IMR-90 (cell line): ENCODE measurements around the gene KDM2B. TPM values are rescaled to one million over a fixed set of nuclear protein-coding genes. Genes with fewer than 3 reads are reported as not detected.

Source experiments
- ATAC-seq: fragments of 200-7000 bp; cut with Tn5 transposase; 2 replicates; pipeline ENCODE4 v1.9.1; 2020; ENCODE audit warnings: low read depth, mild to moderate bottlenecking, moderate library complexity
- BruUV-seq: library from RNA; stranded (reverse); fragments of 400-500 nt; replicated peaks from 2 replicates; lab custom pipeline; 2021; lab: Mats Ljungman, UMichigan
- CTCF ChIA-PET: fragments of 300-600 bp; formaldehyde crosslinking; extraction: SDS; loops from one replicate; lab custom pipeline; 2021; ENCODE audit warnings: antibody characterized with exemption; lab: Yijun Ruan, JAX
- POLR2A ChIA-PET: fragments of 300-600 bp; sonication (Branson Sonifier 250); formaldehyde crosslinking; loops from one replicate; lab custom pipeline; 2022; ENCODE audit warnings: antibody characterized with exemption; ENCODE audit not compliant: unreplicated experiment; lab: Charles Lee
- DNase-seq: peaks from one replicate; pipeline ENCODE4 v3.0.0; 2013
- H2AFZ ChIP-seq: replicated peaks from 2 replicates; pipeline ENCODE3; 2013; ENCODE audit warnings: low read length, mild to moderate bottlenecking; ENCODE audit not compliant: poor library complexity
- H2AK5ac ChIP-seq: 2 replicates; pipeline ENCODE4 v1.6.1; 2013; ENCODE audit warnings: low read depth, low read length, inconsistent platforms
- H2AK9ac ChIP-seq: replicated peaks from 2 replicates; pipeline ENCODE3; 2013; ENCODE audit warnings: mild to moderate bottlenecking, low read depth, low read length, moderate library complexity; ENCODE audit not compliant: poor library complexity
- H2BK120ac ChIP-seq: 2 replicates; pipeline ENCODE4 v1.6.1; 2013; ENCODE audit warnings: low read depth, low read length, inconsistent platforms
- H2BK15ac ChIP-seq: 3 replicates; pipeline ENCODE4 v1.6.1; 2013; ENCODE audit warnings: low read depth, low read length, inconsistent platforms
- H2BK20ac ChIP-seq: 2 replicates; pipeline ENCODE4 v1.6.1; 2013; ENCODE audit warnings: low read depth, mild to moderate bottlenecking, inconsistent platforms, low read length, moderate library complexity
- H2BK5ac ChIP-seq: 2 replicates; pipeline ENCODE4 v1.6.1; 2013; ENCODE audit warnings: mild to moderate bottlenecking, low read depth, low read length, inconsistent platforms; ENCODE audit not compliant: poor library complexity, severe bottlenecking
- H3K14ac ChIP-seq: replicated peaks from 2 replicates; pipeline ENCODE4 v1.6.1; 2013; ENCODE audit warnings: low read depth, low read length, inconsistent platforms
- H3K18ac ChIP-seq: 2 replicates; pipeline ENCODE4 v1.6.1; 2013; ENCODE audit warnings: low read depth, low read length, control low read depth
- H3K23ac ChIP-seq: 2 replicates; pipeline ENCODE4 v1.6.1; 2013; ENCODE audit warnings: low read depth, low read length, inconsistent platforms
- H3K27ac ChIP-seq: 2 replicates; pipeline ENCODE4 v1.5.1; 2013; ENCODE audit warnings: mild to moderate bottlenecking, control low read depth, low read length; ENCODE audit not compliant: insufficient read depth
- H3K27me3 ChIP-seq: 2 replicates; pipeline ENCODE4 v1.6.1; 2013; ENCODE audit warnings: low read length; ENCODE audit not compliant: control insufficient read depth, insufficient read depth
- H3K36me3 ChIP-seq: 2 replicates; pipeline ENCODE4 v1.6.1; 2013; ENCODE audit warnings: low read length, mixed read lengths; ENCODE audit not compliant: control insufficient read depth, insufficient read depth
- H3K4ac ChIP-seq: 2 replicates; pipeline ENCODE4 v1.6.1; 2013; ENCODE audit warnings: low read depth, low read length, inconsistent platforms
- H3K4me1 ChIP-seq: 2 replicates; pipeline ENCODE4 v1.6.1; 2013; ENCODE audit warnings: low read length, mixed read lengths; ENCODE audit not compliant: control insufficient read depth, insufficient read depth
- H3K4me2 ChIP-seq: 2 replicates; pipeline ENCODE4 v1.6.1; 2013; ENCODE audit warnings: low read depth, mild to moderate bottlenecking, control low read depth, low read length, moderate library complexity
- H3K4me3 ChIP-seq: 2 replicates; pipeline ENCODE4 v1.5.1; 2013; ENCODE audit warnings: low read depth, mild to moderate bottlenecking, control low read depth, low read length, moderate library complexity; ENCODE audit not compliant: insufficient read depth
- H3K56ac ChIP-seq: 2 replicates; pipeline ENCODE4 v1.6.1; 2013; ENCODE audit warnings: low read length, inconsistent platforms; ENCODE audit not compliant: insufficient read depth; ENCODE audit errors: extremely low read depth
- H3K79me1 ChIP-seq, 2 experiments: 2 replicates each; pipeline ENCODE4 v1.6.1; 2013; ENCODE audit warnings: low read length in 2 of 2, inconsistent platforms in 1 of 2, low read depth in 1 of 2
- H3K9ac ChIP-seq: 2 replicates; pipeline ENCODE4 v1.6.1; 2013; ENCODE audit warnings: low read depth, low read length, control low read depth
- H3K9me1 ChIP-seq: 2 replicates; pipeline ENCODE4 v1.6.1; 2013; ENCODE audit warnings: low read length, inconsistent platforms; ENCODE audit not compliant: insufficient read depth
- H3K9me3 ChIP-seq: 2 replicates; pipeline ENCODE4 v1.6.1; 2013; ENCODE audit warnings: low read length; ENCODE audit not compliant: control insufficient read depth, insufficient read depth
- H4K20me1 ChIP-seq: 2 replicates; pipeline ENCODE4 v1.6.1; 2013; ENCODE audit warnings: low read length, inconsistent platforms; ENCODE audit not compliant: insufficient read depth
- H4K5ac ChIP-seq: 2 replicates; pipeline ENCODE4 v1.6.1; 2013; ENCODE audit warnings: mild to moderate bottlenecking, low read depth, low read length, control low read depth
- H4K8ac ChIP-seq, 2 experiments: 2 replicates each; pipeline ENCODE4 v1.6.1; 2013; ENCODE audit warnings: low read depth in 2 of 2, low read length in 2 of 2, control low read depth in 1 of 2, inconsistent platforms in 1 of 2
- H4K91ac ChIP-seq: 2 replicates; pipeline ENCODE4 v1.6.1; 2013; ENCODE audit warnings: low read depth, low read length, inconsistent platforms; ENCODE audit not compliant: insufficient read depth
- BHLHE40 ChIP-seq: fragments of 150-350 bp; IDR thresholded peaks from 2 replicates; pipeline ENCODE4 v1.6.1; 2016; ENCODE audit warnings: mild to moderate bottlenecking, low read depth, low read length
- CHD1 ChIP-seq: IDR thresholded peaks from 2 replicates; pipeline ENCODE4 v1.6.1; 2012; ENCODE audit warnings: low read depth, low read length, improper control_type of control experiment
- FOS ChIP-seq: fragments of 150-350 bp; IDR thresholded peaks from 2 replicates; pipeline ENCODE4 v1.6.1; 2016; ENCODE audit warnings: low read depth, low read length
- MAFK ChIP-seq: IDR thresholded peaks from 2 replicates; pipeline ENCODE4 v1.6.1; 2012; ENCODE audit warnings: low read depth, low read length, improper control_type of control experiment
- MAZ ChIP-seq: IDR thresholded peaks from 2 replicates; pipeline ENCODE4 v1.6.1; 2012; ENCODE audit warnings: low read depth, mild to moderate bottlenecking, low read length, improper control_type of control experiment, moderate library complexity, borderline replicate concordance
- MXI1 ChIP-seq: IDR thresholded peaks from 2 replicates; pipeline ENCODE4 v1.6.1; 2012; ENCODE audit warnings: low read depth, mild to moderate bottlenecking, low read length, moderate library complexity, borderline replicate concordance
- NFE2L2 ChIP-seq: fragments of 150-350 bp; IDR thresholded peaks from 2 replicates; pipeline ENCODE4 v1.6.1; 2016; ENCODE audit warnings: low read depth, mild to moderate bottlenecking, low read length
- RAD21 ChIP-seq: IDR thresholded peaks from 2 replicates; pipeline ENCODE4 v1.6.1; 2012; ENCODE audit warnings: low read length, improper control_type of control experiment
- RCOR1 ChIP-seq: IDR thresholded peaks from 2 replicates; pipeline ENCODE4 v1.6.1; 2012; ENCODE audit warnings: mild to moderate bottlenecking, low read length, improper control_type of control experiment; ENCODE audit not compliant: insufficient replicate concordance
- RFX5 ChIP-seq: IDR thresholded peaks from 2 replicates; pipeline ENCODE4 v1.8.0; 2012; ENCODE audit warnings: low read depth, mild to moderate bottlenecking, low read length, moderate library complexity
- SMC3 ChIP-seq: fragments of 150-350 bp; IDR thresholded peaks from 2 replicates; pipeline ENCODE4 v1.6.1; 2016; ENCODE audit warnings: low read depth, mild to moderate bottlenecking, antibody characterized with exemption, low read length, moderate library complexity
- USF2 ChIP-seq: fragments of 150-350 bp; IDR thresholded peaks from 2 replicates; pipeline ENCODE4 v1.6.1; 2017; ENCODE audit warnings: mild to moderate bottlenecking, antibody characterized with exemption, low read length, low read depth
- WGBS, 2 experiments: methylation state at CpG; one replicate each; pipeline versions ENCODE4 v1.1.5 to v1.1.7; 2013; ENCODE audit warnings: missing lambda C conversion rate in 2 of 2; ENCODE audit not compliant: insufficient read length in 1 of 2; ENCODE audit errors: extremely low coverage in 2 of 2; 5-methylcytosine and 5-hydroxymethylcytosine counted together
- dilution Hi-C: fragments of 300-500 bp; cut with HindIII; formaldehyde crosslinking; loops from one replicate; pipeline ENCODE4 v1.14.3; 2018; ENCODE audit warnings: low sequenced_read_pairs; ENCODE audit not compliant: unreplicated experiment
- in situ Hi-C: fragments of 300-500 bp; cut with MboI; formaldehyde crosslinking; loops from 3 replicates; pipeline ENCODE4 v1.14.3; 2019; ENCODE audit warnings: low sequenced_read_pairs, inconsistent platforms, mixed read lengths
- intact Hi-C: fragments of 100-400 bp; cut with micrococcal nuclease; formaldehyde crosslinking; loops from 2 replicates; pipeline ENCODE4 v1.10.0; 2022
- polyA plus RNA-seq, 3 experiments: library from polyadenylated mRNA; depleted of rRNA; stranded (reverse); fragments of >200 nt; gene quantifications; 2 replicates each; pipeline ENCODE4 v1.2.3, GENCODE V29; 2012; ENCODE audit warnings: low replicate concordance in 1 of 3
- total RNA-seq: library from RNA; depleted of rRNA; stranded (reverse); fragments of >200 nt; gene quantifications from 2 replicates; pipeline ENCODE4 v1.2.3, GENCODE V29; 2012
- TF ChIP-seq, protein P1 (sequence below): fragments of 150-350 bp; IDR thresholded peaks from 2 replicates; pipeline ENCODE4 v1.6.1; 2016; ENCODE audit warnings: low read depth, mild to moderate bottlenecking, low read length, moderate library complexity, borderline replicate concordance
- TF ChIP-seq, protein P2 (sequence below): conservative IDR thresholded peaks from 2 replicates; pipeline ENCODE4 v1.5.1; 2012; ENCODE audit warnings: mild to moderate bottlenecking, low read depth, low read length, improper control_type of control experiment

The KDM2B gene
- total and polyA plus RNA-seq, 2 of the 4 experiments (the other 2 are of a cell fraction), result 22.6 to 24.2 TPM

GRCh38 chr12:121464331-121464730, 116.5 kb downstream of the KDM2B start (continued):
- TF ChIP-seq USF2, result no peak
- no peak for TF ChIP-seq MAFK

GRCh38 chr12:121461048-121461447, 119.8 kb downstream of the KDM2B start:
- no peak overlapping the region for H3K14ac ChIP-seq
- H3K23ac ChIP-seq, result peak overlapping the region; percentile 42; the same call in 1 of the 2 replicates
- no peak overlapping the region for H4K8ac ChIP-seq
- H3K27ac ChIP-seq, result no peak overlapping the region
- CTCF ChIA-PET, result no interaction called here
- H2BK15ac ChIP-seq, result no peak overlapping the region
- POLR2A ChIA-PET, result no interaction called here
- no peak overlapping the region for H3K4me3 ChIP-seq
- no peaks in the 10 kb centered on the region; the same call in 1 of the 2 replicates for H3K36me3 ChIP-seq
- H3K18ac ChIP-seq, result no peak overlapping the region
- in situ Hi-C loops, result no loop called here
- H4K20me1 ChIP-seq, result peaks cover 64% of the 10 kb centered on the region
- no peaks in the 10 kb centered on the region for H3K27me3 ChIP-seq
- intact Hi-C loops, result no loop called here
- H3K9me3 ChIP-seq, result no peaks in the 10 kb centered on the region
- no peak overlapping the region for H2BK5ac ChIP-seq
- no peak overlapping the region for H2BK20ac ChIP-seq
- dilution Hi-C loops, result no loop called here
- H4K5ac ChIP-seq, result no peak overlapping the region
- no peak overlapping the region for H3K9ac ChIP-seq
- ATAC-seq (no peak), DNase-seq (no peak)
- H3K4ac ChIP-seq, result no peak overlapping the region
- WGBS, 2 experiments, result 100% methylated on average over 4 of the region's 5 CpGs; no CpG with 5 or more reads in 1 of the 2 experiments
- H3K4me1 ChIP-seq, result peaks cover 3% of the 10 kb centered on the region; the same call in 1 of the 2 replicates
- BruUV-seq, result no TSS peak
- no peak overlapping the region for H2BK120ac ChIP-seq
- H3K9me1 ChIP-seq, result peaks cover 14% of the 10 kb centered on the region
- no peak overlapping the region for H2AK5ac ChIP-seq
- H2AFZ ChIP-seq, result no peak overlapping the region
- no peak overlapping the region for H2AK9ac ChIP-seq
- no peak overlapping the region for H3K4me2 ChIP-seq
- no peak overlapping the region for H4K91ac ChIP-seq
- peaks cover 39 to 83% of the 10 kb centered on the region in 2 experiments for H3K79me1 ChIP-seq
- H3K56ac ChIP-seq, result no peak overlapping the region
- no peak for TF ChIP-seq SMC3
- no peak for TF ChIP-seq FOS
- TF ChIP-seq, protein P1, sequence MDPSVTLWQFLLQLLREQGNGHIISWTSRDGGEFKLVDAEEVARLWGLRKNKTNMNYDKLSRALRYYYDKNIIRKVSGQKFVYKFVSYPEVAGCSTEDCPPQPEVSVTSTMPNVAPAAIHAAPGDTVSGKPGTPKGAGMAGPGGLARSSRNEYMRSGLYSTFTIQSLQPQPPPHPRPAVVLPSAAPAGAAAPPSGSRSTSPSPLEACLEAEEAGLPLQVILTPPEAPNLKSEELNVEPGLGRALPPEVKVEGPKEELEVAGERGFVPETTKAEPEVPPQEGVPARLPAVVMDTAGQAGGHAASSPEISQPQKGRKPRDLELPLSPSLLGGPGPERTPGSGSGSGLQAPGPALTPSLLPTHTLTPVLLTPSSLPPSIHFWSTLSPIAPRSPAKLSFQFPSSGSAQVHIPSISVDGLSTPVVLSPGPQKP, result no peak
- TF ChIP-seq NFE2L2, result no peak
- TF ChIP-seq MAFK, result no peak
- TF ChIP-seq MXI1, result no peak
- no peak for TF ChIP-seq MAZ
- no peak for TF ChIP-seq CHD1
- TF ChIP-seq, protein P2, sequence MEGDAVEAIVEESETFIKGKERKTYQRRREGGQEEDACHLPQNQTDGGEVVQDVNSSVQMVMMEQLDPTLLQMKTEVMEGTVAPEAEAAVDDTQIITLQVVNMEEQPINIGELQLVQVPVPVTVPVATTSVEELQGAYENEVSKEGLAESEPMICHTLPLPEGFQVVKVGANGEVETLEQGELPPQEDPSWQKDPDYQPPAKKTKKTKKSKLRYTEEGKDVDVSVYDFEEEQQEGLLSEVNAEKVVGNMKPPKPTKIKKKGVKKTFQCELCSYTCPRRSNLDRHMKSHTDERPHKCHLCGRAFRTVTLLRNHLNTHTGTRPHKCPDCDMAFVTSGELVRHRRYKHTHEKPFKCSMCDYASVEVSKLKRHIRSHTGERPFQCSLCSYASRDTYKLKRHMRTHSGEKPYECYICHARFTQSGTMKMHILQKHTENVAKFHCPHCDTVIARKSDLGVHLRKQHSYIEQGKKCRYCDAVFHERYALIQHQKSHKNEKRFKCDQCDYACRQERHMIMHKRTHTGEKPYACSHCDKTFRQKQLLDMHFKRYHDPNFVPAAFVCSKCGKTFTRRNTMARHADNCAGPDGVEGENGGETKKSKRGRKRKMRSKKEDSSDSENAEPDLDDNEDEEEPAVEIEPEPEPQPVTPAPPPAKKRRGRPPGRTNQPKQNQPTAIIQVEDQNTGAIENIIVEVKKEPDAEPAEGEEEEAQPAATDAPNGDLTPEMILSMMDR, result no peak
- no peak for TF ChIP-seq RCOR1
- no peak for TF ChIP-seq BHLHE40
- TF ChIP-seq RFX5, result no peak
- no peak for TF ChIP-seq RAD21
